ENCODE results near the gene VEZT. TPM values are rescaled to one million over a fixed set of nuclear protein-coding genes. Genes with fewer than 3 reads are reported as not detected.

VEZT gene
- total and polyA plus RNA-seq, 2 experiments from 2014 or later = 37.9 to 84.2 TPM

DNA sequence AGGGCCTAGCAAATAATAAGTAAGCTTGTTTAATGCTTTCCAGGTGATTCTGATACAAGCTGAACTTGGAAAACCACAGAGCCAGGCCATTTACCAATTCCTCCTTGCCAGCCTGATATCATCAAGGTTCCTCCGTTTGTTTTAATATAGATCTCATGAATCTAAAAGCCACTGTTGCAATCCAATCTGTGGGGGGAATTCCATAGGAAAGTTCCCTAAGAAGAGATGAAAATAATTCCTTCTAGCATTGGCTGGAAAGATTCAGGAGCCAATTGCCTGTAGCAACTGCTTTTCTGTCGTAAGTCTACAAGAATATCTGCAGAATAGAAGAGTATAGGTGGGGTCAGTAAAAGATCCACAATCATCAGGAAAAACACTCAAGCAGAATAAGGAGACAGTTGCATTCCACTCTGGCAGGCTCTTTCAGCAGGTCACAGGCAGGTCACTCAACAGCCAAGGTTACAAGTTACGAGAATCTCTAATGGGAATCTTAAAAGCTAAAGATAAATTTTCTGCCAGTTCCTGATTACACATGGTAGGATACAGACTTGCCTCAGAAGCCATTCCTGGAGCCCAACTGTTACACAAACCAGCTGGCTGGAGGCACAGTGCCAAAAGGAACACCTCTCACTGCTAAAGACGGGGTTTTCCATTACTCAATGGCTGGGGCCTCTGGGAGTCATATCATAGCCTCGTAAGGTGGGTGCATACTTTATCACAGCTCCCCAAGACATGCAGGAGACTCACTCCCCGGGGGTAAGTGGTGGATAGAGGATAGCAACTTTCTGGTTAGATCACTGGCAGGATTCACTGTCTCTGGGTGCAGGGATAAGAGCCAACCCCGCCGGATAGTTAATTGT lies 44.0 kb upstream of the VEZT start:
- Histone ChIP-seq H3K9me2 (replicated peaks; ENCODE audit: insufficient read depth) (no peaks in the 10 kb centered on the region), H3K4me2 (peak overlapping the region; percentile 38), H3K4me1 (ENCODE audit: insufficient read depth) (peaks cover 19% of the 10 kb centered on the region), H3K36me3 (replicated peaks; ENCODE audit: insufficient read depth, low read depth) (no peaks in the 10 kb centered on the region), H3K79me2 (peaks cover 17% of the 10 kb centered on the region), H2AFZ (no peak overlapping the region), H3K27ac (peak overlapping the region; percentile 27), H3K27me3 (no peaks in the 10 kb centered on the region), H4K20me1 (ENCODE audit: insufficient read depth, poor library complexity, severe bottlenecking) (no peaks in the 10 kb centered on the region), H3K9me3 (ENCODE audit: low read depth) (no peaks in the 10 kb centered on the region), H3K4me3 (no peak overlapping the region)
- DNase-seq (ENCODE audit: low spot score) = peak; percentile 75
- WGBS (ENCODE audit: low lambda C conversion rate, missing lambda C conversion rate) = 19% methylated on average over 8 of the region's 8 CpGs
- no peak for TF ChIP-seq EZH2phosphoT487 (IDR thresholded peaks at IDR 0.05; ENCODE audit: low read depth, severe bottlenecking, unreplicated experiment)
- TF ChIP-seq, protein P1, sequence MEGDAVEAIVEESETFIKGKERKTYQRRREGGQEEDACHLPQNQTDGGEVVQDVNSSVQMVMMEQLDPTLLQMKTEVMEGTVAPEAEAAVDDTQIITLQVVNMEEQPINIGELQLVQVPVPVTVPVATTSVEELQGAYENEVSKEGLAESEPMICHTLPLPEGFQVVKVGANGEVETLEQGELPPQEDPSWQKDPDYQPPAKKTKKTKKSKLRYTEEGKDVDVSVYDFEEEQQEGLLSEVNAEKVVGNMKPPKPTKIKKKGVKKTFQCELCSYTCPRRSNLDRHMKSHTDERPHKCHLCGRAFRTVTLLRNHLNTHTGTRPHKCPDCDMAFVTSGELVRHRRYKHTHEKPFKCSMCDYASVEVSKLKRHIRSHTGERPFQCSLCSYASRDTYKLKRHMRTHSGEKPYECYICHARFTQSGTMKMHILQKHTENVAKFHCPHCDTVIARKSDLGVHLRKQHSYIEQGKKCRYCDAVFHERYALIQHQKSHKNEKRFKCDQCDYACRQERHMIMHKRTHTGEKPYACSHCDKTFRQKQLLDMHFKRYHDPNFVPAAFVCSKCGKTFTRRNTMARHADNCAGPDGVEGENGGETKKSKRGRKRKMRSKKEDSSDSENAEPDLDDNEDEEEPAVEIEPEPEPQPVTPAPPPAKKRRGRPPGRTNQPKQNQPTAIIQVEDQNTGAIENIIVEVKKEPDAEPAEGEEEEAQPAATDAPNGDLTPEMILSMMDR (IDR thresholded peaks at IDR 0.05; ENCODE audit: poor library complexity) = no peak
- TF ChIP-seq EZH2 (IDR thresholded peaks at IDR 0.05; ENCODE audit: borderline replicate concordance) = no peak

GRCh38 chr12:95177201-95177768 lies 40.3 kb upstream of the VEZT start:
- H3K4me2 ChIP-seq = no peak overlapping the region
- DNase-seq (ENCODE audit: low spot score) = no peak
- no peaks in the 10 kb centered on the region for H4K20me1 ChIP-seq (ENCODE audit: insufficient read depth, poor library complexity, severe bottlenecking)
- H3K9me3 ChIP-seq (ENCODE audit: low read depth) = no peaks in the 10 kb centered on the region
- H3K9me2 ChIP-seq (replicated peaks; ENCODE audit: insufficient read depth) = no peaks in the 10 kb centered on the region
- TF ChIP-seq EZH2phosphoT487 (IDR thresholded peaks at IDR 0.05; ENCODE audit: low read depth, severe bottlenecking, unreplicated experiment) (no peak), EZH2 (IDR thresholded peaks at IDR 0.05; ENCODE audit: borderline replicate concordance) (no peak)
- TF ChIP-seq, protein P1 (IDR thresholded peaks at IDR 0.05; ENCODE audit: poor library complexity) = no peak
- H3K4me3 ChIP-seq = no peak overlapping the region
- H3K27ac ChIP-seq = peak overlapping the region; percentile 27
- H3K4me1 ChIP-seq (ENCODE audit: insufficient read depth) = peaks cover 19% of the 10 kb centered on the region
- no peak overlapping the region for H2AFZ ChIP-seq
- no peaks in the 10 kb centered on the region for H3K36me3 ChIP-seq (replicated peaks; ENCODE audit: insufficient read depth, low read depth)
- H3K27me3 ChIP-seq = no peaks in the 10 kb centered on the region
- H3K79me2 ChIP-seq = peaks cover 18% of the 10 kb centered on the region
- WGBS (ENCODE audit: low lambda C conversion rate, missing lambda C conversion rate) = 89% methylated on average over 2 of the region's 2 CpGs

DNA sequence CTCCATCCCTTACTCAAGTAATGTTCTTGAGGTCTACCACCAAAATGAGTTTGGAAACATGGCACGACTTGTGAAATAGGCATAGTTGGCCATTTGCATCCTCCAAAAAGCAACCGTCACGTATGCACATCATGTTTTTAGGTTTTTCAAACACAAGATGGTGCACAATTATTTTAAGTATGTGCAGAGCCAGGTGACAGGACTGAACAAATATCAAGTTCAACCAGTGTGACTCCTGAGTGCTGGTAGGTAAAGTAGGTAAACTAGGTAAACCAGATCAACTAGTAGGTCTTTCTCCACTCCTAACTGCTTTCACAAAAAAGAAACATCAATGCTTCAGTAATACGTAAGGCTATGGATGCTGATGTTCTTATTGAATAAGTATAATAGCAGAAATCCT lies 39.5 kb upstream of the VEZT start:
- Histone ChIP-seq H3K27ac (no peak overlapping the region), H3K36me3 (replicated peaks; ENCODE audit: insufficient read depth, low read depth) (no peaks in the 10 kb centered on the region), H4K20me1 (ENCODE audit: insufficient read depth, poor library complexity, severe bottlenecking) (no peaks in the 10 kb centered on the region), H3K27me3 (no peaks in the 10 kb centered on the region), H3K4me1 (ENCODE audit: insufficient read depth) (peaks cover 13% of the 10 kb centered on the region), H3K9me2 (replicated peaks; ENCODE audit: insufficient read depth) (no peaks in the 10 kb centered on the region), H2AFZ (no peak overlapping the region), H3K79me2 (peaks cover 23% of the 10 kb centered on the region), H3K4me3 (no peak overlapping the region), H3K4me2 (no peak overlapping the region), H3K9me3 (ENCODE audit: low read depth) (no peaks in the 10 kb centered on the region)
- TF ChIP-seq EZH2phosphoT487 (IDR thresholded peaks at IDR 0.05; ENCODE audit: low read depth, severe bottlenecking, unreplicated experiment) (no peak), EZH2 (IDR thresholded peaks at IDR 0.05; ENCODE audit: borderline replicate concordance) (no peak)
- TF ChIP-seq, protein P1 (IDR thresholded peaks at IDR 0.05; ENCODE audit: poor library complexity) = no peak
- WGBS (ENCODE audit: low lambda C conversion rate, missing lambda C conversion rate) = 79% methylated on average over 4 of the region's 4 CpGs
- DNase-seq (ENCODE audit: low spot score) = no peak
